Epithelial cell of proximal tubule (primary cell): ENCODE data around the gene SMAD6. TPM values are rescaled to one million over a fixed set of nuclear protein-coding genes. Genes with fewer than 3 reads are reported as not detected.

Experiments used
- DNase-seq: peaks from one replicate; pipeline ENCODE4 v3.0.0-alpha.2; 2011; ENCODE audit warnings: low read depth
- H3K4me3 ChIP-seq: 2 replicates; pipeline ENCODE4 v1.5.1; 2011; ENCODE audit warnings: low read depth, mild to moderate bottlenecking, low read length
- total RNA-seq: library from RNA; depleted of rRNA; stranded (reverse); fragments of >200 nt; gene quantifications from 2 replicates; pipeline ENCODE4 v1.2.3, GENCODE V29; 2015
- TF ChIP-seq, protein P1 (sequence below): conservative IDR thresholded peaks from 2 replicates; pipeline ENCODE4 v1.5.1; 2012; ENCODE audit warnings: low read depth, mild to moderate bottlenecking, low read length

SMAD6 gene
- total RNA-seq, 1 donor from 2014 or later = 22.1 TPM

DNA sequence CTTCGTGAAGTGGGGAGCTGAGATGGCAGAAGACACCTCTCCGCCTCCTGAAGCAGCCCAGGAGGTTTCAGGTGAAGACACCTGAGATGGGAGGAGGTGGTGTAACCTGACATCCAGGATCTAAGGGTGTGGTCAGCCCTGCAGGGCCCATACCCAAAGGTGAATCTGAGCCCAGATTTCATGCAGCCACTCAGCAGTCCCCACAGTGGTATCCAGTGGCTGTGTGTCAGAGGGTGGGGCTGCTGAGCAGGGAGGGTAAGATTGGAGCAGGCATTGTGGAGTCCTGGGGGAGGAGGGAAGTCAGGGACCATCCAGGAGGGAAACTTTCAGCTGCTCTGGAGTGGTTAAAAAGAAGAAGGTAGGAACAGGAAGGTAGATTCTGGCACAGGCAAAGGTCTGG is 46.0 kb upstream of the SMAD6 start:
- TF ChIP-seq, protein P1, sequence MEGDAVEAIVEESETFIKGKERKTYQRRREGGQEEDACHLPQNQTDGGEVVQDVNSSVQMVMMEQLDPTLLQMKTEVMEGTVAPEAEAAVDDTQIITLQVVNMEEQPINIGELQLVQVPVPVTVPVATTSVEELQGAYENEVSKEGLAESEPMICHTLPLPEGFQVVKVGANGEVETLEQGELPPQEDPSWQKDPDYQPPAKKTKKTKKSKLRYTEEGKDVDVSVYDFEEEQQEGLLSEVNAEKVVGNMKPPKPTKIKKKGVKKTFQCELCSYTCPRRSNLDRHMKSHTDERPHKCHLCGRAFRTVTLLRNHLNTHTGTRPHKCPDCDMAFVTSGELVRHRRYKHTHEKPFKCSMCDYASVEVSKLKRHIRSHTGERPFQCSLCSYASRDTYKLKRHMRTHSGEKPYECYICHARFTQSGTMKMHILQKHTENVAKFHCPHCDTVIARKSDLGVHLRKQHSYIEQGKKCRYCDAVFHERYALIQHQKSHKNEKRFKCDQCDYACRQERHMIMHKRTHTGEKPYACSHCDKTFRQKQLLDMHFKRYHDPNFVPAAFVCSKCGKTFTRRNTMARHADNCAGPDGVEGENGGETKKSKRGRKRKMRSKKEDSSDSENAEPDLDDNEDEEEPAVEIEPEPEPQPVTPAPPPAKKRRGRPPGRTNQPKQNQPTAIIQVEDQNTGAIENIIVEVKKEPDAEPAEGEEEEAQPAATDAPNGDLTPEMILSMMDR = no peak
- no peak for DNase-seq
- no peak overlapping the region for H3K4me3 ChIP-seq

DNA sequence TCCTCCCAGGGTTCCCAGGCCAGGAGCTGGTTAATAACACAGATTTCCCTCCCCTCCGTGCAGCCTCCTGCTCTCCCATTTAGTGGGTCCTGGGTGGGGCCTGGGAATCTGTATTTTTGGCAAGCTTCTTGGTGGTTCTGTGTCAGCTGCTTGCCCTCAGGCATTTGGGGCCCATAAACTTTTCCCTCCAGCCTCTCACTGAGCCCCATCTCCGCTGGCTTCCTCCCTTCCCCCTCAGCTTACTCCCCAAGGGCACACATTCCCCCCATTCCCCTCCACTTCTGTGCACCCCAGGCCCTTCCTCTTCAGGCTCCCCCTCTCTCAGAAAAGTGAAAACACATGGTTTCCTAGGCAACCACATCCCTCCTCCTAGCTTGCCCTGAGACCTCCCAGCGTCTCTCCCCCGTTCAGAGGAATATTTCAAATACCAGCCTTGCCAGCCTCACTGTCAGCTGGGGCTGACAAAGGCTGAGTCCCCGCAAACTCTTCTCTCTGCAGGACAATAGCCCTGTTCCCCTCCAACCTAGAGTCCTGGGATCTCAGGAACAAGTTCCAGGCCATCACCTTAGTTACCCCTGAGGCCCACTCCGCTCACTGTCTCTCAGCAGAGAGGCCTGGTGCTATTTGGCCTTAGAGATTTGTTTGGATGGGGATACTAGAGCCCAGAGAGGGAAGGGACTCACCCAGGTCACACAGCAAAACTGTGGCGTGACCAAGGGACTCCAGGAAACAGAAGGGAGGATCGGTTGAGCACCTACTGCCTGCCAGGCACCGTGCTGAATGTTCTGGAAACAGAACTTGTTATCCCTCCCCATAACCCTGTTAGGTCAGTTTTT is 44.6 kb upstream of the SMAD6 start:
- H3K4me3 ChIP-seq = no peak overlapping the region
- TF ChIP-seq, protein P1 = no peak
- DNase-seq = no peak

DNA sequence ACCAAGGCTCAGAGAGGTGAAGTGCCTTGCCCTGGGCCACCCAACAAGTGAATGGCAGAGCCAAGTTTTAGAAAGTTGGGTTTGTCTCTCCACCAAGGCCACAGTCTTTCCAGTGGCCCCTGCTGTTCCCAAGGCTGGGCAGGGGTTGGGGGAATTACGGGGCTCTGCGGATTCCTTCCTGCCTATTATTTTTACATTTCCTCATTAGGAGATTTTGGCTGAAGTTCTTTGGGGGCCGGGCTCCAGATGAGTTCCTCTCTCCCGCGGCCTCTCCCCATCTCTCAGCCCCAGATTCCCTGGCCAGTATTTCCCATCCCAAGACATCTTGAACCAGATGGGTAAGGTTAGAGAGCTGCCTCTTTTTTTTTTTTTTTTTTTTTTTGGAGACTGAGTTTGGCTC is 44.0 kb upstream of the SMAD6 start:
- no peak for DNase-seq
- no peak overlapping the region for H3K4me3 ChIP-seq
- TF ChIP-seq, protein P1 = no peak

DNA sequence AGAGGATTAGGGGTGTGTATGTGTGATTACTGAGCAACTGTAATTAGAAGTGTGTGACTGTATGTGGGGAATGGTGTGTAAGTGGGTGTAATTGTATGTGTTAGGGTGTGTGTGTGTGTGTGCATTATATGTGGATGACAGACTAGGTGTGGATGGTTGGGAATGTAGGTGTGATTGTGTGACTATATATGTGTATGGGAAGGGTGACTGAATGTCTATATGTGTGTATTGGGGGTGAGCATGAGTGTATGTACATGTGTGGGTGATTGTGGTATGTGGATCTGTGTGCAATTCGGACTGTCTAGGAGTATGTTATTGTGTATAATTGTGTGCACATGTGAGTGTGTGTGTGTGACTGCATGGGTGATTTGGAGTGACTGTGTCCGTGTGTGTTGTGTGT is 43.2 kb upstream of the SMAD6 start:
- no peak for DNase-seq
- TF ChIP-seq, protein P1 = no peak
- no peak overlapping the region for H3K4me3 ChIP-seq

DNA sequence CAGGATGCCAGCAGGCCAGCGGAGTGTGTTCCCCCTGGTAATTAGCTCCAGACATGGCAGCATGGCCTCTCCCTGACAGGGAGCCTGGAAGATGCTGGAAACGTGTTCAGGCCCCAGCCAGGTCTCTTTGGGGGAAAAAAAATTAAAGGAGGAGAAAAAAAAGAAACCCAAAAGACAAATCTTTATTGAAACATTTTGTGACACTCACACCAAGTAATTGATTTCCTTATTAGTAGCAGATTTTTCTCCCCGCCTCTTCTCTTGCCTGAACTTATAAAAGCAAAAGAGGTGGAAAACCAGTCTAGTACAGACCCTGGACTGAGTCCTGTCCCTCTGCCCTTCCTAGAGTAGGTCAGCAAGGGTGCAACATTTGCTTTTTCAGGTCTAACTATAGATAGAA is 42.7 kb upstream of the SMAD6 start:
- no peak overlapping the region for H3K4me3 ChIP-seq
- TF ChIP-seq, protein P1 = no peak
- no peak for DNase-seq

DNA sequence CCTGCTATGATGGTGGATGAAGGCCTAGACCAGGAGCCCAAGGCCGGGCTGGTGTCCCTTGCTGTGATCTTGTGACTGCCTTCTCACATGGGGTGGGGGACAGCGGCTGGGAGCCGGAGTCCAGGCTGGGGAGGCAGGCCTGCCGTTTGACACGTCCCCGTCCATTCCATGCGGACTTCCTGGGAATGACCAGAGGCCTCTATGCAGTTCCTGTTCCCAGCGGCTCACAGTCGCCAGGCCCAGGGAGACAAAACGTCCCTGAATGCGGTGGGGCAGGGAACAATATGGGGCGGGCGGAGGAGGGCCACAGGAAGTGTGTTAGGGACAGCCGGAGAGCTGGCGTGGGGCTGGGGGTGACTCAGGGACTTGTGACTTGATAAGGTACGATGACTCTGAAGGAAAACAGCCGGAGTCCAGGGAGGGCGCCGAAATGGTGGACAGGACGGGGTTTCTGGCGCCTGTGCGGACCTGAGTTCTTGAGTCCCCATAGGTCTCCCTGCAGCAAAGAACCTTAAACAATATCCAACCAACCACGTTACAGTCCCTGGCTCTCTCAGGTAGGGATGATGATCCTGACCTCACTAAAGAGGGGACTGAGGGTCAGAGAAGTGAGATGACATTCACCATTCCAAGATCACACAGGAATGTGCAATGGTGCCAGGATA is 40.5 kb upstream of the SMAD6 start:
- TF ChIP-seq, protein P1 = no peak
- DNase-seq = no peak
- H3K4me3 ChIP-seq = no peak overlapping the region
